ENCODE measurements around the gene PCYT2.
A peak's percentile ranks its signal among the peaks of the same experiment; 100 is the strongest.

The PCYT2 gene

GRCh38 chr17:81869221-81870130 lies 41.7 kb downstream of the PCYT2 start:
- peak; percentile 30 to 35 for DNase-seq

DNA sequence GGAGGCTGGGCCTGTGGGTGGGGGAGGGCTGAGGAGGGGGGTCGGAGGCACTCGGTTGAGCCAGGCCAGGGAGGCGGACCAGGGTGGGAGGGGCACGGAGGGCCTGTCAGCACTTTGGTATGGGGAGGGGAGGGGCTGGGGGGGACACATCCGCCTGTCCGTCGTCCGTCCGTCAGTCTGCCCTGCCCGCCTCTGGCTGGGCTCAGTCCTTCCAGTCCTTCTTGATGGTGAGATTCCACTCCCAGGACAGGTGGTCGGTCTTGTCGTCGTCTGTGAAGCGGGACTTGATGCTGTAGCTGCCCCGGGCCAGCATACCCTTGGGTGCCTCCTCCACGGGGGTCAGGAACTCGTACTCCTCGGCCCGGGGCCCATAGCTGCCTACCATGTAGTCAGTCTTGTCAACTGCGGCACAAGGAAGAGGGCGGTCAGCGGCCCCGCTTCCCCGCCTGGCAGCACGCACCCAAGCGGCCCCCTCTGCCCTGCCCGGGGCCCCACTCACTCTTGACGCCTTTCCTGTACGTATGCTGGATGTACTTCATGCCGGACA lies 42.5 kb downstream of the PCYT2 start:
- no peak for DNase-seq

DNA sequence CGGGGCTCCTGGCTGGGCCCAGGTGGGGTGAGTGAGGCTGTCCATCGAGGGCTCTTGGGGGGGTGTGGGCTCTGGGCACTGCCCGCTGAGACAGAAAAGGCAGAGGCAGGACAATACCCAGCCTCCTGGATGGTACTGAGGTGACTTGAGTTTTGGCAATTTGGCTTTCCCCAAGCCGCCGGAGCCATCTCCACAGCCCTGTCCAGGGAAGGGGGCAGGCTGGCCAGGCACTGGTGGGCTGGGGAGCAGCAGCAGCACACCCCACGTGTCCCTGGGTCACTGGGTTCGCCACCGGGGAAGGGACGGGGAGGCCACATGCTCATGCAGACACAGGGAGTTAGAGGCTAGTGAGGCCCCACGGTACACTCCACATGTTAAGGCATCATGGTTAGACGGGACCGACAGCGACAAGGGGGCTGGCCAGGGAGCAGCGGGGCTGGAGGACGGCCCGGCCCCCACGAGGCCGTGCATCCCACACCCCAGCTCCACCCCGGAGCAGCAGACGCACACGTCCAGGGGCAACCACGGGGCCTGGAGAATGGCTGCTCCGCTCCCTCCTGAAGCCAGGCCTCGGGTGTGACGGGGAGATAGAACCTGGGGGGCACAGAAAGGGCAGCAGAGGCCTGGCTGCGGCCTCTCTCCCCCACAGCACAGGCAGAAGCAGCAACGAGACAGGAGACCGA lies 43.1 kb downstream of the PCYT2 start:
- DNase-seq = no peak

DNA sequence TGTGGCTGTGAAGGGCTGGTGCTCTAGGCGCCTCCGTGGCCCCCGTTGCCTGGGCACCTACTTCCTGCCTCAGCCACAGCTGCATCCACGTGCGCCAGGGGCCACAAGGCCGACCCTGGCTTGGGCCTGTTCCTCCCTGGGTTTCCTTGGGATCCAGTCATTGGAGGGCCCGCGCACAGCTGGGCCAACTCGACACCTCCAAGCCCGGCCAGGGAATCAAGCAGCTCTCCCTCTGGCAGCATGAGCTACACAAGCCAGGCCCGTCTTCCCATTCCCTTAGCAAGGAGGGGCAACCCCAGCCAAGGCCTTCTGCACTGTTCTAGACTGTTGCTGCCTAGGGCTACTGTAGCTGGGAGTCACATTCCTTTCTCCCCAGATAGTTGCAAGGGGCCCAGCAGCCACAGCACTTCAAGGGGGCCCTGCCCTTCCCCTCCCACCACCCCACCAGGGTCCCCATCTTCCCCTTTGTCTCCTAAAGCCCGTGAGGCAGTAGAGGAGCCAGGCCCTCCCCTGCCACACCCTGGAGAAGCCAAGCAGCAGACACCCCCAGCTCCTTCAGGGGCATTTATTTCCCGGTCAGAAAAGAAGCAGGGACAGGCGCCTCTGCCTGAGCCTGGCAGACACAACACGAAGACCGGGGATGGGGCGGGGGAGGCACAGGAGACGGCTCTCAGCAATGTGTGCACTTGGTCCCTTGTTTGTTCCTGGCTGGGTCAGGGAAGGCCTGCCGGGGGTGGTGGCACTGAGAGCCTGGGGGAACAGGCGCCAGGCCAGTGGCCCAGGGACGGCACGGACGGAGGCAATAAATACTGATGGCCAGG lies 43.8 kb downstream of the PCYT2 start:
- no peak for DNase-seq

DNA sequence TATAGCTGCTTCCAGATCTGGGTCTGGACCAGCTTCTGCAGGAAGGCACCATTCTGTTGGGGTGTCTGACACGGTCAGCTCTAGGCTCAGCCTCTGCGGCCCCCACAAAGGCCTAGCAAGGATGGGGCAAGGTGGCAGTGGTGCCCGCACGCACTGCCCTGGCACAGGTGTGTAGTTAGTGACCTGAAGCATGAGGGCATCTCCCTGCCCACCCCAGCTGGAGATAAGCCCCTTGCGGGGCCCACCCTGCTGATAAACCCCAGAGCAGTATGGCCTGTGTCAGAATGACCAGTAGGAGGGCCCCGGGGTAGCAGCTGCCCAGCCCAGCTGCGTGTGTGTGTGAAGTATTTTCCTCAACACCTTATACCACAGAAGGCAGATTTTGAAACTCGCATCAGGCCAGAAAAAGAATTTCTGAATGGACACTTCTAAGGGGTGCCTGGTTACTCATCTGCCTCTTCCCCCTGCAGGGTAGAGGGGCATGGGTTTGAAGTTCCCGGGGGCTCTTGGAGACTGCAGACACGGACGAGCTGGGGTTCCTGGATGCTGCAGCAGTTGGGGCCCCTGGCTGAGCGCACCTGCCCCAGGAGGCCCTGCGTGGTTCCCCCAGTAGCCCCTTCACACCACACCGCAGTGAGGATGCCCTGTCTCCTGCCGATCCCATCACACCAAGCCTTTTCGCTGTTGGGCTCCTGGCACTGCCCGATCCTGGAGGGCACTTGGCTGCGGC lies 44.6 kb downstream of the PCYT2 start:
- DNase-seq = peak in 1 of 2 donors; percentile 38

DNA sequence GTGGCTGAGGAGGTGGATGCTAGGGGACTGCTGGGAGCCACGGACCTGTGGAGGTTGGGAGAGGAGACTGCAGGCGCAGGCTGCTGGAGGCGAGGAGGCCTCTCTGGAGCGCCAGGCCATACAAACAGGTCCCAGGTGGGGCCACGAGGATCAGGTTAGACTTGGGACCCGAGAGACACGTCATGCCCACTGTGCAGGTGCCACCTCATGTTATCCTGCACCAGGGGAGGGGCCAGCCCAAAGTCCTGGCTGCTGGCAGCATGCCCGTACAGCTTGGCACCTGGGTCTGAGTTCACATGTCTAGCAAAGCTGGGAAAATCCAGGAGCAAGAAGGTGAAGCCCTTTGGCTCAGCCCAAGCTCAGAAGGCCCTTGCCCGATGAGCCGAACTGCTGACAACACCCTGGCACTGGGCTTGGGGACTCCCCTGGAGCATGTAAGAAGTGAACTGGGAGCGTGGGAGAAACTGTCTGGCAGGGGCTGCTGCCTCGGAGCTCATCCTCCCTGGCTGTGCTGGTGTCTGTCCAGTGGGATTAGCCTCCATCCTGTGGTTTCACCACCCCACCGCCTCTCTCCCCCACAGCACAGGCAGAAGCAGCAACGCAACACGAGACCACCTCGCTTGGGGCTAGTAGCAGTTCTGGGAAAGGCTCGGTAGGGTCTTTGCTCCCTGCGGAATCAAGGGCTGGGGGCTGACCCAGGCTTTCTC lies 45.3 kb downstream of the PCYT2 start:
- no peak for DNase-seq

- no peak for DNase-seq
Observed at GRCh38 chr17:81865358-81865732, 45.9 kb downstream of the PCYT2 start.

- DNase-seq = no peak
Observed at GRCh38 chr17:81863833-81864768, 47.1 kb downstream of the PCYT2 start.

- no peak for DNase-seq
Observed at GRCh38 chr17:81863123-81863675, 48.0 kb downstream of the PCYT2 start.

DNA sequence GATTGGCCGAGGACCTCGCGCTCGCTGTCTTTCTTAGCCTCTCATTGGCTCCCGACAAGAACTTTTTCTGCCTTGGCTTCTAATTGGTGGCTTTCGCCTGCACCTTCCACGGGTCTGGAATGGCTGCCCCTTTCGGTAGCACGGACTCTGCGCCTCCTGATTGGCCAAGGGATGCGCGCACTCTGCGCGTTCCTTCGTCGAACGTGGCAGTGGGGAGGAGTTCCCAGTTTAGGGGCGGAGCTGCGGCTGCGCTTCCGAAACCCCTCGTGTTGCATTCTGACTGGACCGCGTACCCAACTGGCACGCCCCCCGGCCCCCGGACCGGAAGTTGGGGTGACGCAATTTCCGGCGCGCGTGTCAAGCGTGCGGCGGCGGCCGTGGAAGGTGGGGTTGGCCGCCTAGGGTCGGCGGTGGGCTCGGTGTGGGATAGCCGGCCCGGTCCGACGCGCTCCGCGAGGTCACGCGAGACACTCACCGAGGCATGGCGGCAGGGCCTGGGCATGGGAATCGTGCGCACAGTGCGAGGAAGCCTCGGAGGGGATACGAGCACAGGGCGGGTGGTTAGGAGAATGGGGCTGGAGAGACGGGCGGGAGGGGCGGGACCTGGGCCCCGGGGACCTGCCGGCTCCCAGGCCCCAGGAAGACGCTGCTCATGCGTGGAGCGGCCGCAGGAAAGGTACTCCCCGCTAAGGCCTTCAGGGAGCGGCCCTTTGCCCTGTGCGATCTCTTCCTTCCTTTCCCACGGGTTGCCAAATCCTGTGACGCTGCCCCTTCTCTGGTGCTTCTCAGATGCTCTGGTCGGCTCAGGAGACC lies 50.2 kb downstream of the PCYT2 start:
- peak; percentile 100 for DNase-seq

GRCh38 chr17:81859906-81860755 lies 51.1 kb downstream of the PCYT2 start, which contains the start of gene P4HB:
P4HB (minus strand) TSS chr17:81860535; CDS start chr17:81860471, 64 bp downstream.
- DNase-seq = no peak

- no peak for DNase-seq
Observed at GRCh38 chr17:81858967-81859905, 52.0 kb downstream of the PCYT2 start.

DNA sequence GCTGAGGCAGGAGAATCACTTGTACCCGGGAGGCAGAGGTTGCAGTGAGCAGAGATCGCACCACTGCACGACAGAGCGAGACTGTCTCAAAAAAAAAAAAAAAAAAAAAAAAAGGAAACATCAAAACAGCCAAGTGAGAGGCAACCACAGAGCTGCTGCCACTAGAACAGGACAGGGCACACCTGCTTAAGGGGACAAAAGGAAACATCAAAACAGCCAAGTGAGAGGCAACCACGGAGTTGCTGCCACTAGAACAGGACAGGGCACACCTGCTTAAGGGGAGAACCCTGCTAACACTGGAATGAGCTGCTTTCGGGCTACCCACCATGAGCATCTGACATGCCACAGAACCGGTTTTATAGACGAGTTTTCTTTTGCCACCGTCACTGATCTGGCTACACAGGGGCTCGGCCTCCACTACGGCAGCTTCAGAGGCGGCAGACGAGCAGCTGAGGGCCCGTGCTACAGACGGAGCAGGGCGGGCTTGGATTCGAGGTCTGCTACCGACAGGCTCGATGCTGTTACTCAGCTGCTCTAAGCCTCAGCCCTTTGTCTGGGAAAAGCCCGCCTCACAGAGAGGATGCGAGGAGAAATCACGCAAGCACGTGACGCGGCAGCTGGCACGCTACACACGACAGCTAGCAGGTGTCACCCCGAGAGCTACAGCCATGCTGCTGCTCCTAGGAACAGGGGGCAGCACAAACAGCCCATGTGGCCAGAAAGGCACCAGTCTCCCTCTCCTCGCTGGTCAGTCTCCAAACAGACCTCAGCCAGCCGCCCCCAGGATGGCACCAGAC lies 52.8 kb downstream of the PCYT2 start:
- DNase-seq = no peak

DNA sequence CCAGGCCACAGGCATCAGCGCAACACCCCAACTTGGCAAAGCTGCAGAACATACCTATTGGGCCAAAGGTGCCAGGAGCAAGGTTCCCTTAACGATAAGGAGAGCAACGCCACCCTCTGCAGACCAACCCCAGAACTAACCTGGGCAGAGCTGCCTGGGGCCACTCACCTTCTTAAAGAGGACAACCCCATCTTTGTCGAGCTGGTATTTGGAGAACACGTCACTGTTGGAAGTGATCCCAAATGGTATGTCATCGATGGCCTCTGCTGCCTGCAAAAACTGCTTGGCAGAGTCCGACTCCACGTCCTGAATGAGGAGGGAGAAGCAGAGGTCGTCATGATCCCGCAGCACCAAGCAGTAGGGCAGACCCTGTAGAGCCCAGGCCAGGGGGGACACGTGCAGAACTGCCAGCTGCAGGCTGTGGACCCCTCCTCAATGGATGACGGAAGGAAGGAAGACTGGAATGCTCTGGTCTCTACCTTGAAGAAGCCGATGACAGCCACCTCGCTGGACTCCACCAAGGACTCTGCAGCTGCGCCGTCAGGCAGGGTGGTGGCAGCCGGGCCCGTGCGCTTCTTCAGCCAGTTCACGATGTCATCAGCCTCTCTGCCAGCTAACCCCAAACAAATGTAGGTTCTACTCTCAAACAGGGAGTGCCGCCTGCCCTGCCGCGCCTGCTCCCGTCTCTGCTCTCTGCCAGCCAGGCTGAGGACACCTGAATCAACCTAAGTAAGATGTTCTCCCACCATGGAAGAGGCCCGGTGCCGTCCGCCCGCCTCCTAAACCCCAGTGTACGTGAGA lies 56.0 kb downstream of the PCYT2 start:
- DNase-seq = no peak

- no peak for DNase-seq
Observed at GRCh38 chr17:81852237-81852636, 59.0 kb downstream of the PCYT2 start.
